ENCODE data around the gene FBXW9. TPM values are rescaled to one million over a fixed set of nuclear protein-coding genes. Genes with fewer than 3 reads are reported as not detected.
"Not testable (repeated sequence)": the region's sequence is repeated elsewhere in the genome, so short reads cannot be mapped to it uniquely, and the experiment has no call there.

Gene FBXW9
- total and polyA plus RNA-seq, 10 donors = 1.7 to 7.4 (median 4.3) TPM

DNA sequence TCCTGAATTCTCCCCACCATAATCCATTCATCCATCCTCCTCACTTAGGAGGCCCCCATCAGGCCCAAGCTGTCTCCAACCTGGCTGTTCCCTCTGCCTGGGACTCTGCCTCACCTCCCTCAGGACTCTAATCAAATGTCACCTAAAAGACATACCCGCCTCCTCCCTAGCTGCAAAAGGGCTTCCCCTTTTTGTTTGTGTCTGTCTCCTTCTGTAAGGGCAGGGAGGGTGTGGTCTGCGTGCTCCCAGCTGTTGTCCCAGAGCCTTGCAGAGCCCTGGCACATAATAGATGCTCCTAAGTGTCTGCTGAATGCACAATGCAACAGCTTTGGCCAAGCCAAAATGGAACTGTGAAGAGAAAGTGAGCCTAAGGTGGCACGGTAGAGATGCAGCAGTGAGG, 33.6 kb upstream of the FBXW9 start:
- WGBS, 5 donors = 59 to 72% (median 66%) methylated on average over 3 of the region's 3 CpGs
- H3K27me3 ChIP-seq (replicated peaks in 1 of 7) = no peaks in the 10 kb centered on the region
- intact Hi-C loops (cut with DNase I; ENCODE audit: low total_unique reads) = no loop called here
- H3K4me3 ChIP-seq = no peak overlapping the region
- no peak for DNase-seq
- H3K36me3 ChIP-seq = peaks cover 0 to 53% (median 37%) of the 10 kb centered on the region in 6 donors
- TF ChIP-seq POLR2AphosphoS5 (IDR thresholded peaks at IDR 0.05) (no peak), POLR2A (IDR thresholded peaks at IDR 0.05) (no peak)
- TF ChIP-seq, protein P1, sequence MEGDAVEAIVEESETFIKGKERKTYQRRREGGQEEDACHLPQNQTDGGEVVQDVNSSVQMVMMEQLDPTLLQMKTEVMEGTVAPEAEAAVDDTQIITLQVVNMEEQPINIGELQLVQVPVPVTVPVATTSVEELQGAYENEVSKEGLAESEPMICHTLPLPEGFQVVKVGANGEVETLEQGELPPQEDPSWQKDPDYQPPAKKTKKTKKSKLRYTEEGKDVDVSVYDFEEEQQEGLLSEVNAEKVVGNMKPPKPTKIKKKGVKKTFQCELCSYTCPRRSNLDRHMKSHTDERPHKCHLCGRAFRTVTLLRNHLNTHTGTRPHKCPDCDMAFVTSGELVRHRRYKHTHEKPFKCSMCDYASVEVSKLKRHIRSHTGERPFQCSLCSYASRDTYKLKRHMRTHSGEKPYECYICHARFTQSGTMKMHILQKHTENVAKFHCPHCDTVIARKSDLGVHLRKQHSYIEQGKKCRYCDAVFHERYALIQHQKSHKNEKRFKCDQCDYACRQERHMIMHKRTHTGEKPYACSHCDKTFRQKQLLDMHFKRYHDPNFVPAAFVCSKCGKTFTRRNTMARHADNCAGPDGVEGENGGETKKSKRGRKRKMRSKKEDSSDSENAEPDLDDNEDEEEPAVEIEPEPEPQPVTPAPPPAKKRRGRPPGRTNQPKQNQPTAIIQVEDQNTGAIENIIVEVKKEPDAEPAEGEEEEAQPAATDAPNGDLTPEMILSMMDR (IDR thresholded peaks at IDR 0.05 in 8 of 11, conservative IDR thresholded peaks at IDR 0.05 in 3 of 11) = no peak
- peak overlapping the region in 4 of 8 donors; percentile 18 to 39 (median 24) for H3K27ac ChIP-seq
- H3K9me3 ChIP-seq = no peaks in the 10 kb centered on the region
- peaks cover 18 to 61% (median 51%) of the 10 kb centered on the region in 6 donors for H3K4me1 ChIP-seq

DNA sequence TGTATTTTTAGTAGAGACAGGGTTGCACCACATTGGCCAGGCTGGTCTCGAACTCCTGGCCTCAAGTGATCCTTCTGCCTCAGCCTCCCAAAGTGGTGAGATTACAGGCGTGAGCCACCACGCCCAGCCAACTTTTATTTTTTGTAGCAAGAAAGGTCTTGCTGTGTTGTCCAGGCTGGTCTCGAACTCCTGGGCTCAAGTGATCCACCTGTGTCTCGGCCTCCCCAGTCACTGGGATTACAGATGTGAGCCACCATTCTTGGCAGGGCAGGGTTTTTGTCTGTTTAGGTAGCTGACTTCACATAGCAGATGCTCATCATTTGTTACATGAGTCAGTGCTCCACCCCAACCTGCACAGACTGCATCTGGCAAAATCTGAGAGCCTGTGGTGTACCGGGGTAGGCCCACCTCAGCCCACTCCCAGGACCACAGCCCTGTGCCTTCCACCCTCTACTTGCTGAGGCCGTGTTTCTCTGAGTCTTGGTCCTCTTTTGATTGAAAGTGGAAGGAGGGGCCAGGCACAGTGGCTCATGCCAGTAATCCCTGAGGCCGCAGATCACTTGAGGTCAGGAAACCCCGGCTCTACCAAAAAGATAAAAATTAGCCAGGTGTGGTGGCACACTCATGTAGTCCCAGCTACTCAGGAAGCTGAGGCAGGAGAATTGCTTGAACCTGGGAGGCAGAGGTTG, 31.5 kb upstream of the FBXW9 start:
- no peaks in the 10 kb centered on the region for H3K9me3 ChIP-seq
- no peak overlapping the region for H3K4me3 ChIP-seq
- intact Hi-C loops (cut with DNase I; ENCODE audit: low total_unique reads) = no loop called here
- H3K27me3 ChIP-seq (replicated peaks in 1 of 7) = no peaks in the 10 kb centered on the region
- TF ChIP-seq POLR2AphosphoS5 (IDR thresholded peaks at IDR 0.05) = no peak
- no peak for TF ChIP-seq POLR2A (IDR thresholded peaks at IDR 0.05)
- TF ChIP-seq, protein P1 (IDR thresholded peaks at IDR 0.05 in 8 of 11, conservative IDR thresholded peaks at IDR 0.05 in 3 of 11) = no peak
- DNase-seq = no peak
- peaks cover 0 to 53% (median 37%) of the 10 kb centered on the region in 6 donors for H3K36me3 ChIP-seq
- WGBS, 5 donors = 94 to 98% (median 96%) methylated on average over 7 to 9 of the region's 9 CpGs
- peaks cover 23 to 62% (median 56%) of the 10 kb centered on the region in 6 donors for H3K4me1 ChIP-seq
- H3K27ac ChIP-seq = peak overlapping the region in 1 of 8 donors; percentile 17

DNA sequence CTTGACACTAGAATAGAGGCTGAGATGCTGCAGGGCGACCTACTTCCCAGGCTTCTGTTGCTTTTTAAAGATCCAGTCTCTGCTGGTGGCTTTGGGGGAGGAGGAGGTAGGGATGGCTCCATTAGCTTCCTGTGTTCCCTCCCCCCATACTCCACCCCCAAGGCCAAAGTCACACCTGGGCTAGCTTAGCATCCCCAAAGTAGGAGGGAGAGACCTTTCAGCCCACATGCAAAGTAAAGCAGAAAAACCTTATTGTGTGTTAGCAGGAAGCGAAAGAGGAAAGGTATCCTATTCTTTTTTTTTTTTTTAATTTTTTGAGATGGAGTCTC, 30.5 kb upstream of the FBXW9 start:
- intact Hi-C loops (cut with DNase I; ENCODE audit: low total_unique reads) = no loop called here
- H3K4me1 ChIP-seq = peaks cover 14 to 56% (median 49%) of the 10 kb centered on the region in 6 donors
- H3K9me3 ChIP-seq = no peaks in the 10 kb centered on the region
- peaks cover 0 to 47% (median 37%) of the 10 kb centered on the region in 6 donors for H3K36me3 ChIP-seq
- no peak overlapping the region for H3K4me3 ChIP-seq
- TF ChIP-seq, protein P1 (IDR thresholded peaks at IDR 0.05 in 8 of 11, conservative IDR thresholded peaks at IDR 0.05 in 3 of 11) = no peak
- TF ChIP-seq POLR2AphosphoS5 (IDR thresholded peaks at IDR 0.05) = no peak
- no peak for TF ChIP-seq POLR2A (IDR thresholded peaks at IDR 0.05)
- H3K27ac ChIP-seq = peak overlapping the region in 1 of 8 donors; percentile 30
- H3K27me3 ChIP-seq (replicated peaks in 1 of 7) = no peaks in the 10 kb centered on the region
- no peak for DNase-seq
- WGBS, 5 donors = 82 to 100% (median 97%) methylated on average over 2 of the region's 2 CpGs

DNA sequence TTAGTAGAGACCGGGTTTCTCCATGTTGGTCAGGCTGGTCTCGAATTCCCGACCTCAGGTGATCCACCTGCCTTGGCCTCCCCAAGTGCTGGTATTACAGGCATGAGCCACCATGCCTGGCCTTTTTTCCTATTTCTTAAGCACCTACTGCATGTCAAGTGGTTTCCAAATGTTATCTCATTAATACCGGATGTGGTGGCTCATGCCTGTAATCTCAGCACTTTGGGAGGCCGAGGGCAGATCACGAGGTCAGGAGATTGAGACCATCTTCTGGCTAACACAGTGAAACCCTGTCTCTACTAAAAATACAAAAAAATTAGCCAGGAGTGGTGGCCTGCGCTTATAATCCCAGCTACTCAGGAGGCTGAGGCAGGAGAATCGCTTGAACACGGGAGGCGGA, 29.2 kb upstream of the FBXW9 start:
- H3K4me1 ChIP-seq = peaks cover 18 to 56% (median 48%) of the 10 kb centered on the region in 6 donors
- H3K27me3 ChIP-seq (replicated peaks in 1 of 7); DNase-seq; H3K27ac ChIP-seq; H3K9me3 ChIP-seq; H3K4me3 ChIP-seq; intact Hi-C loops (cut with DNase I; ENCODE audit: low total_unique reads): not testable (repeated sequence)
- WGBS, 5 donors = 89 to 95% (median 90%) methylated on average over 10 of the region's 10 CpGs
- H3K36me3 ChIP-seq = peaks cover 0 to 34% (median 26%) of the 10 kb centered on the region in 6 donors
